Activated CD4-positive, alpha-beta T cell treated with anti-CD3 and anti-CD28 coated beads, Interleukin-2, amount 50 U/mL, for 24 hours (primary cell): ENCODE measurements around the gene SUPT3H.

Source experiments
- DNase-seq, 2 donors: peaks; one replicate each; pipeline ENCODE4 v3.0.0-alpha.2; 2020; ENCODE audit warnings: low read depth in 1 of 2, low spot score in 1 of 2

The SUPT3H gene

GRCh38 chr6:44850312-44850711 is 527.4 kb downstream of the SUPT3H start:
- no peak for DNase-seq

- DNase-seq, result no peak
These were observed 527.9 kb downstream of the SUPT3H start for GRCh38 chr6:44849806-44850205.

GRCh38 chr6:44843734-44844133 is 534.0 kb downstream of the SUPT3H start:
- no peak for DNase-seq

GRCh38 chr6:44842616-44843015 is 535.1 kb downstream of the SUPT3H start:
- DNase-seq, result no peak

GRCh38 chr6:44841829-44842228 is 535.9 kb downstream of the SUPT3H start:
- DNase-seq, result no peak

- DNase-seq, result no peak
These were observed 540.0 kb downstream of the SUPT3H start for GRCh38 chr6:44837741-44838140.

GRCh38 chr6:44837255-44837654 is 540.5 kb downstream of the SUPT3H start:
- DNase-seq, result no peak

GRCh38 chr6:44833248-44833647 is 544.5 kb downstream of the SUPT3H start:
- DNase-seq, result no peak

- DNase-seq, result no peak
These were observed 546.6 kb downstream of the SUPT3H start for GRCh38 chr6:44831002-44831610.

GRCh38 chr6:44829836-44830235 is 547.9 kb downstream of the SUPT3H start:
- DNase-seq, result no peak

GRCh38 chr6:44828780-44829179 is 549.0 kb downstream of the SUPT3H start:
- DNase-seq, result no peak

GRCh38 chr6:44826025-44826676 is 551.6 kb downstream of the SUPT3H start:
- DNase-seq, result no peak

GRCh38 chr6:44825273-44825672 is 552.5 kb downstream of the SUPT3H start:
- no peak for DNase-seq

GRCh38 chr6:44824567-44824966 is 553.2 kb downstream of the SUPT3H start:
- DNase-seq, result no peak

- no peak for DNase-seq
These were observed 557.0 kb downstream of the SUPT3H start for GRCh38 chr6:44820759-44821158.

- no peak for DNase-seq
These were observed 557.4 kb downstream of the SUPT3H start for GRCh38 chr6:44820321-44820720.

- DNase-seq, result no peak
These were observed 566.3 kb downstream of the SUPT3H start for GRCh38 chr6:44811456-44811855.

- DNase-seq, result no peak
These were observed 568.5 kb downstream of the SUPT3H start for GRCh38 chr6:44809258-44809657.

GRCh38 chr6:44808148-44808547 is 569.6 kb downstream of the SUPT3H start:
- DNase-seq, result no peak

GRCh38 chr6:44806656-44807055 is 571.1 kb downstream of the SUPT3H start:
- DNase-seq, result no peak

GRCh38 chr6:44805238-44805846 is 572.4 kb downstream of the SUPT3H start:
- DNase-seq, result no peak

- DNase-seq, result no peak
These were observed 573.1 kb downstream of the SUPT3H start for GRCh38 chr6:44804546-44805159.
